Measurements from ENCODE around the gene ABCB6.

DNA sequence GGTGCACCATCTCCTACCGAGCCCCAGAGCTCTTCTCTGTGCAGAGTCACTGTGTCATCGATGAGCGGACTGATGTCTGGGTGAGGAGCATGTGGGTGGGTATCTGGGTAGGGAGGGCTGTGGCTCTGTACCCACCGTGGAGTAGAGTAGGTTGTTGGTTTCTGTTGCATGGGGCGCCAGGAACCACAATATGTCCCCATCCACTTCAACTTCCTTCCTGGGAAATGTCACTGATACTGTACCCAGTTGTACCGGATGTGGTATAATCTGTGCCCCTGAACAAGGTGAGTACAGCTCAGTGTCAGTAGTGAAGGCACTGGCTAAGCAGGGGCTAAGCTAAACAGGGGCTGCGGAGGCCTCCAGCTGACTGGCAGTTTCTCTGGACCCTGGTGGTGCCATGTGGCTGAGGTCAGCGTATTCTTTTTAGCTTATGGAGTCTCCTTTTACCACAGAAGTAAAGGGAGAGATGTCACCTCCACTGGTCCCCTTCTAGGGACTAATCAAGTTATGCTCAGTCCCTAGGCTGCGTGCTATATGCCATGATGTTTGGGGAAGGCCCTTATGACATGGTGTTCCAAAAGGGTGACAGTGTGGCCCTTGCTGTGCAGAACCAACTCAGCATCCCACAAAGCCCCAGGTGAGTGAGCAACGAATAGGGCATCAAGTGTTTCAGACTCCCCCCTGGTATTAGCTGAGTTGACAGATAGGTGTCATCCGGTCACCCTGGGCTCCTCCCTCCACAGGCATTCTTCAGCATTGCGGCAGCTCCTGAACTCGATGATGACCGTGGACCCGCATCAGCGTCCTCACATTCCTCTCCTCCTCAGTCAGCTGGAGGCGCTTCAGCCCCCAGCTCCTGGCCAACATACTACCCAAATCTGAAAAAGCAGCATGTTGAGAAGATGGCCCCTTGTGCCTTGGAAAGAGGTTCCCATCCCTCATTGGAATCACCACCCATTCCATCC, 29.2 kb upstream of the ABCB6 start:
- TF ChIP-seq, protein P1, sequence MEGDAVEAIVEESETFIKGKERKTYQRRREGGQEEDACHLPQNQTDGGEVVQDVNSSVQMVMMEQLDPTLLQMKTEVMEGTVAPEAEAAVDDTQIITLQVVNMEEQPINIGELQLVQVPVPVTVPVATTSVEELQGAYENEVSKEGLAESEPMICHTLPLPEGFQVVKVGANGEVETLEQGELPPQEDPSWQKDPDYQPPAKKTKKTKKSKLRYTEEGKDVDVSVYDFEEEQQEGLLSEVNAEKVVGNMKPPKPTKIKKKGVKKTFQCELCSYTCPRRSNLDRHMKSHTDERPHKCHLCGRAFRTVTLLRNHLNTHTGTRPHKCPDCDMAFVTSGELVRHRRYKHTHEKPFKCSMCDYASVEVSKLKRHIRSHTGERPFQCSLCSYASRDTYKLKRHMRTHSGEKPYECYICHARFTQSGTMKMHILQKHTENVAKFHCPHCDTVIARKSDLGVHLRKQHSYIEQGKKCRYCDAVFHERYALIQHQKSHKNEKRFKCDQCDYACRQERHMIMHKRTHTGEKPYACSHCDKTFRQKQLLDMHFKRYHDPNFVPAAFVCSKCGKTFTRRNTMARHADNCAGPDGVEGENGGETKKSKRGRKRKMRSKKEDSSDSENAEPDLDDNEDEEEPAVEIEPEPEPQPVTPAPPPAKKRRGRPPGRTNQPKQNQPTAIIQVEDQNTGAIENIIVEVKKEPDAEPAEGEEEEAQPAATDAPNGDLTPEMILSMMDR (IDR thresholded peaks at IDR 0.05; ENCODE audit: poor library complexity) = no peak
- TF ChIP-seq EZH2 (IDR thresholded peaks at IDR 0.05; ENCODE audit: borderline replicate concordance) (no peak), EZH2phosphoT487 (IDR thresholded peaks at IDR 0.05; ENCODE audit: low read depth, severe bottlenecking, unreplicated experiment) (no peak)

Data from hepatocyte (in vitro differentiated cells).